ENCODE results near the gene MMP25.
"Not testable (repeated sequence)": the region's sequence is repeated elsewhere in the genome, so short reads cannot be mapped to it uniquely, and the experiment has no call there.

MMP25 gene

GRCh38 chr16:3056336-3057180 is 10.2 kb downstream of the MMP25 start:
- DNase-seq = no peak

- no peak for DNase-seq
Observed at GRCh38 chr16:3057181-3058138, 11.1 kb downstream of the MMP25 start.

GRCh38 chr16:3058139-3059030 is 12.0 kb downstream of the MMP25 start:
- DNase-seq = peak; percentile 67

- peak; percentile 88 for DNase-seq
Observed at GRCh38 chr16:3059041-3059722, 12.8 kb downstream of the MMP25 start.

- no peak for DNase-seq
Observed at GRCh38 chr16:3059723-3060242, 13.4 kb downstream of the MMP25 start.

GRCh38 chr16:3060339-3061127 is 14.2 kb downstream of the MMP25 start:
- DNase-seq = no peak

- no peak for DNase-seq
Observed at GRCh38 chr16:3062553-3062952, 16.2 kb downstream of the MMP25 start.

- no peak for DNase-seq
Observed at GRCh38 chr16:3063625-3064386, 17.4 kb downstream of the MMP25 start.

GRCh38 chr16:3065069-3065741 is 18.8 kb downstream of the MMP25 start, which contains the start of gene IL32:
Gene IL32, plus strand, starts transcription at chr16:3065640. Its CDS starts 172 bp downstream, at chr16:3065812.
- DNase-seq = no peak

GRCh38 chr16:3065742-3066439 is 19.5 kb downstream of the MMP25 start:
- DNase-seq = no peak

- DNase-seq = no peak
Observed at GRCh38 chr16:3066440-3066748, 20.0 kb downstream of the MMP25 start.

- no peak for DNase-seq
Observed at GRCh38 chr16:3068487-3068886, 22.1 kb downstream of the MMP25 start.

- not testable (repeated sequence) for DNase-seq
Observed at GRCh38 chr16:3069146-3069545, 22.8 kb downstream of the MMP25 start.

GRCh38 chr16:3070608-3071111 is 24.3 kb downstream of the MMP25 start:
- no peak for DNase-seq

- DNase-seq = no peak
Observed at GRCh38 chr16:3071655-3072054, 25.3 kb downstream of the MMP25 start.

- DNase-seq = not testable (repeated sequence)
Observed at GRCh38 chr16:3072148-3072547, 25.8 kb downstream of the MMP25 start.

- DNase-seq = not testable (repeated sequence)
Observed at GRCh38 chr16:3072576-3073263, 26.4 kb downstream of the MMP25 start.

GRCh38 chr16:3073448-3073847 is 27.1 kb downstream of the MMP25 start:
- DNase-seq = no peak

Measured in hematopoietic multipotent progenitor cell treated with erythropoietin and hydrocortisone succinate and interleukin-3 and kit ligand, for 6 days (in vitro differentiated cells).